ENCODE data around the gene NR1D1. TPM values are rescaled to one million over a fixed set of nuclear protein-coding genes. Genes with fewer than 3 reads are reported as not detected.
A peak's percentile ranks its signal among the peaks of the same experiment; 100 is the strongest.

The NR1D1 gene
- total RNA-seq, 1 donor from 2014 or later: 20.1 TPM

DNA sequence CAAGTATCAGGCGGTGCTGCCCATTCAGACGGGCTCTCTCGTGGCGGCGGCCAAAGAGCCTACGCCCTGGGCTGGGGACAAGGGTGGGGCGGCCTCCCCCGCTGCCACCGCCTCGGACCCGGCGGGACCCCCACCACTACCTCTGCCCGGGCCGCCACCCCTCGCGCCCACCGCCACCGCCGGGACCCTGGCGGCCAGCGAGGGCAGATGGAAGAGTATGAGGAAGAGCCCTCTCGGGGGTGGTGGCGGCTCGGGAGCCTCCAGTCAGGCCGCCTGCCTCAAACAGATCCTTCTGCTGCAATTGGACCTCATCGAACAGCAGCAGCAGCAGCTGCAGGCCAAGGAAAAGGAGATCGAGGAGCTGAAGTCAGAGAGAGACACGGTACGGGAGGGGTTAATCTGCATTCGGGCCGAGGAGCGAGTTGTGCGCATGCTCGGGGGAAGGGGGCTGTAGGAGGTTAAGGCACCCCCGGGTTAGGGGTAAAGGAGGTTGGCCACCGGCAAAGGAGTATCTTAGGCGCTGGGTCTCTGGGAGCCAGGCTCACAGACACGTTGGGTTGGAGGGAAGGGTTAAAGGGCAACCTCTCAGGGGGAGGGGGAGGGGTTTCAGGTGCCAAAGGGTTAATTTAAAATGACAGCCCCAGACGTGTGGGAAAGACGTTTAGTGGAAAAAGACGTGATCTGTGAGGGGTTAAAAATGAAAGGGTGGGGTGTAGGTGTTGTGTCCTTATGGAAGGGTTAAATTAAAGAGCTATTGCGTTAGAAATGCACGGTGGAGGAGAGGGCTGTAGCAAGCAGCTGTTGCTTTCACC lies 22.8 kb upstream of the NR1D1 start:
- Histone ChIP-seq H3K27ac (peak overlapping the region; percentile 95), H3K4me1 (peaks cover 28% of the 10 kb centered on the region), H3K9me3 (no peaks in the 10 kb centered on the region), H3K27me3 (ENCODE audit: low read depth) (no peaks in the 10 kb centered on the region), H3K4me3 (peak overlapping the region; percentile 92), H3K36me3 (peaks cover 32% of the 10 kb centered on the region)
- intact Hi-C loops (cut with DNase I): no loop called here
- TF ChIP-seq, protein P1, sequence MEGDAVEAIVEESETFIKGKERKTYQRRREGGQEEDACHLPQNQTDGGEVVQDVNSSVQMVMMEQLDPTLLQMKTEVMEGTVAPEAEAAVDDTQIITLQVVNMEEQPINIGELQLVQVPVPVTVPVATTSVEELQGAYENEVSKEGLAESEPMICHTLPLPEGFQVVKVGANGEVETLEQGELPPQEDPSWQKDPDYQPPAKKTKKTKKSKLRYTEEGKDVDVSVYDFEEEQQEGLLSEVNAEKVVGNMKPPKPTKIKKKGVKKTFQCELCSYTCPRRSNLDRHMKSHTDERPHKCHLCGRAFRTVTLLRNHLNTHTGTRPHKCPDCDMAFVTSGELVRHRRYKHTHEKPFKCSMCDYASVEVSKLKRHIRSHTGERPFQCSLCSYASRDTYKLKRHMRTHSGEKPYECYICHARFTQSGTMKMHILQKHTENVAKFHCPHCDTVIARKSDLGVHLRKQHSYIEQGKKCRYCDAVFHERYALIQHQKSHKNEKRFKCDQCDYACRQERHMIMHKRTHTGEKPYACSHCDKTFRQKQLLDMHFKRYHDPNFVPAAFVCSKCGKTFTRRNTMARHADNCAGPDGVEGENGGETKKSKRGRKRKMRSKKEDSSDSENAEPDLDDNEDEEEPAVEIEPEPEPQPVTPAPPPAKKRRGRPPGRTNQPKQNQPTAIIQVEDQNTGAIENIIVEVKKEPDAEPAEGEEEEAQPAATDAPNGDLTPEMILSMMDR (IDR thresholded peaks at IDR 0.05): peak; percentile 2
- DNase-seq (peak; percentile 61), ATAC-seq (peak; percentile 32 to 37)

DNA sequence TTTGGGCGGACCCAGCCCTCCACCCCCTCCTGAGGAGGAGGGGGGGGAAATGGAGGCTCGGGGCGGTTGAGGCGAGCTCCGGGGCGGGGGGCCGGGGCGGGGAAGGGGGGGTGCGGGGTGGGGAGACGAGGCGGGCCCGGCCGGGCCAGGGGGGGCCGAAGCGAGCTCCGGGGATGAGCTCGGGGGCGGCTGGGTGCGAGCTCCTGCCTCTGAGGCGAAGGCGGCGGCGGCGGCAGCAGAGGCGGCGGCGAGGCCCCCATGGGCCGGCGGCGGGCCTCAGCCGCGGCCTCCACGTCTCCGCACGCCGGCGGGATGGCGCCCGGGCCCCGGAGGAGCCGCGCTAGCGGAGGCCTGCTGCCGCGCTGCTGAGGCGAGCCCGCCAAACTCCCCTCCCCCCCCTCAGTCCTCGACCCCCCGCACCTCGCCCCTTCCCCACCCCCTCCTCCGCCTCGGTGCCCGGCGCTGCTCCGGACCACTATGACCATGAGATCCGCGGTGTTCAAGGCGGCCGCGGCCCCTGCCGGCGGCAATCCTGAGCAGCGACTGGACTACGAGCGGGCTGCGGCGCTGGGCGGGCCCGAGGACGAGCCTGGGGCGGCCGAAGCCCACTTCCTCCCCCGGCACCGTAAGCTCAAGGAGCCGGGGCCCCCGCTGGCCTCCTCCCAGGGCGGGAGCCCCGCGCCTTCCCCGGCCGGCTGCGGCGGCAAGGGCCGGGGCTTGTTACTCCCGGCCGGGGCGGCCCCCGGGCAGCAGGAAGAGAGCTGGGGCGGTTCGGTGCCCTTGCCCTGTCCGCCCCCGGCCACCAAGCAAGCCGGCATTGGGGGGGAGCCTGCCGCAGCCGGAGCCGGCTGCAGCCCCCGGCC lies 22.0 kb upstream of the NR1D1 start:
- no peaks in the 10 kb centered on the region for H3K9me3 ChIP-seq
- peak overlapping the region; percentile 92 for H3K4me3 ChIP-seq
- TF ChIP-seq, protein P1 (IDR thresholded peaks at IDR 0.05): peak; percentile 6
- DNase-seq (peak; percentile 78), ATAC-seq (peak; percentile 66 to 70)
- no peaks in the 10 kb centered on the region for H3K27me3 ChIP-seq (ENCODE audit: low read depth)
- peak overlapping the region; percentile 95 for H3K27ac ChIP-seq
- peaks cover 23% of the 10 kb centered on the region for H3K36me3 ChIP-seq
- H3K4me1 ChIP-seq: peaks cover 28% of the 10 kb centered on the region
- intact Hi-C loops (cut with DNase I): no loop called here

DNA sequence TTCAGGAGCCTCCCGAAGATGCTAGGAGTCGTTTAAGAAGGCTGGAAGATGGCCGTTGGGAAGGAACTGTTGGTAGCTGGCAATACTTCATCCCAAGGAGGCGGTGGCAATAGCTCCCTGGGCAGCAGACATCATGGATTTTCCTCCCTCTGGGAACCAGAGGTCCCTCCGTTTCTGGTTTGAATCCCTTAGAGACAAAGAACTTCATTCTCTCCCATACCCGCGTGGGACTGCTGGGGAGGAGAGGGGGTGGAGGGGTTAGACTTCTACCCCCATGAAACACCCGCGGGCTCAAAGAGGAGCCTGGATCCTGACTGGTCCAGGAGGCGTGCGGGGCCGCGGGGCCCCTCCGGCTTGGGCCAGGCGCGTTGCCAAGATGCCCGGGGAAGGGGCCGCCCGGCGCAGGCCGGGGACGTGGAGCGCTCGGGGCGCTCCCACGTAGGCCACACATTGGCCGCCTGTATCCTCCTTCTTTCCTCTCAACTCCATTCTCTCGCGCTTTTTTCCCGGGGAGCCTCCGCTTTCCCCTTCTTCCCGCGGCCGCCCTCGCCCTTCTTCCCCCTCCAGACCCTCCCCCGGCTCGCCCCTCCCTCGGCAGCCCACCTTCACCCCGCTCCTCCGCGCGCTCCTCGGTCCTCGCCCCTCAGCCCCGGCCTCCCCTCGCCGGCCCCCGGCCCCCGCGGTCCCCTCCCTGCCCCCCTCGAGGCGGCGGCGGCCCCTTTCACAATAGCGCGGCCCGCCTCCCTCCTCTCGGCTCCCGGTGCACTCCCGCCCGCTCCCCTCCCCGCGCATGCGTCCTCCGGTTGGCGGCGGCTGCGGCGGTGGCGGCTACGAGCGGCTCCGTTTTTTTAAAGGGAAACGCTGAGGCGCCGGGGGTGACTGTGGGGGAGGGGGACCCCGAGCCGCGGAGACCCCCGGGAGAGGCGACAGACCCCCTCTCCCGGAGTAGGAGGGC lies 21.1 kb upstream of the NR1D1 start, which contains the start of gene MSL1:
MSL1 (plus strand) TSS at position 791 of the 955 bp plus-strand sequence. CDS start 642 bp downstream, outside the sequence.
- Histone ChIP-seq H3K27me3 (ENCODE audit: low read depth) (no peaks in the 10 kb centered on the region), H3K4me1 (peaks cover 28% of the 10 kb centered on the region), H3K4me3 (peak within 1 kb of the TSS; percentile 92), H3K27ac (peak within 1 kb of the TSS; percentile 95), H3K9me3 (no peaks in the 10 kb centered on the region), H3K36me3 (peaks cover 14% of the 10 kb centered on the region)
- TF ChIP-seq, protein P1 (IDR thresholded peaks at IDR 0.05): no peak
- DNase-seq (peak; percentile 91), ATAC-seq (peak; percentile 93)
- intact Hi-C loops (cut with DNase I): no loop called here

DNA sequence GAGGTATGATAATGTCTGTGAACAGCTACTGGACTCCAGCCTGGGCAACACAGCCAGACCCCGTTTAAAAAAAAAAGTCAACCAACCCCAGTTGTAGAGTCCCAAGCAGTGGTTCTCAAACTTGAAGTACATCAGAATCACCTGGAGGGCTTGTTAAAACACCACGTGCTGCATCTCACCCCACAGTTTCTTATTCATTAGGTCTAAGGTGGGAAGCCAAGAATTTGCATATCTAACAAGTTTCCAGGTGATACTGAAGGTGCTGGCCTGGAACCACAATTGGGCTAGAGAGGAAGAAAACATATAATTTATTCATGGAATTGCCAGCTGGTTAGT lies 14.7 kb upstream of the NR1D1 start:
- TF ChIP-seq, protein P1 (IDR thresholded peaks at IDR 0.05): no peak
- Histone ChIP-seq H3K36me3 (no peaks in the 10 kb centered on the region), H3K27me3 (ENCODE audit: low read depth) (no peaks in the 10 kb centered on the region), H3K4me3 (no peak overlapping the region), H3K9me3 (no peaks in the 10 kb centered on the region), H3K27ac (no peak overlapping the region), H3K4me1 (peaks cover 42% of the 10 kb centered on the region)
- ATAC-seq (no peak), DNase-seq (no peak)
- intact Hi-C loops (cut with DNase I): no loop called here

DNA sequence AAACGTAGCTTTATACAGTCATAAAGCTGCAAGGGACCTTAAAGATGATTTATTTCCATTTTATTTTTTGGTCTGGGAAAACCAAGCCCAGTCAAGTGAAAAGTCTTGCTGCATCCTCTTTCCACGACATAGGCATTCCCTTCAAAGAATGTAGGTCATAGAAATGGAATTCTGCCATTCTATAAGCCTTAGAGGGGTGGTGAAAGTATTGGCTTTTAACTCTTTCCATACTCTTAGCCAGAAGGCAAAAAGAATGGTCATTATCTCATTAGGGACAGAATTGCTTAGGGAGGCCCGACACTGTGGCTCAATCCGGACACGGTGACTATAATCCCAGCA lies 13.5 kb upstream of the NR1D1 start:
- H3K4me3 ChIP-seq: peak overlapping the region; percentile 61
- H3K9me3 ChIP-seq: no peaks in the 10 kb centered on the region
- no peaks in the 10 kb centered on the region for H3K36me3 ChIP-seq
- ATAC-seq: no peak
- intact Hi-C loops (cut with DNase I): no loop called here
- peaks cover 52% of the 10 kb centered on the region for H3K4me1 ChIP-seq
- no peak for DNase-seq
- TF ChIP-seq, protein P1 (IDR thresholded peaks at IDR 0.05): no peak
- peak overlapping the region; percentile 90 for H3K27ac ChIP-seq
- H3K27me3 ChIP-seq (ENCODE audit: low read depth): no peaks in the 10 kb centered on the region

All from lower lobe of right lung (tissue), 2 donors.